Inflammatory macrophage treated with lipopolysaccharide for 4 hours (primary cell): ENCODE data around the gene DENND2A.
"Not testable (repeated sequence)": the region's sequence is repeated elsewhere in the genome, so short reads cannot be mapped to it uniquely, and the experiment has no call there.

Experiments used
- DNase-seq: peaks from one replicate; pipeline ENCODE4 v3.0.0-alpha.2; 2020

Gene DENND2A, protein sequence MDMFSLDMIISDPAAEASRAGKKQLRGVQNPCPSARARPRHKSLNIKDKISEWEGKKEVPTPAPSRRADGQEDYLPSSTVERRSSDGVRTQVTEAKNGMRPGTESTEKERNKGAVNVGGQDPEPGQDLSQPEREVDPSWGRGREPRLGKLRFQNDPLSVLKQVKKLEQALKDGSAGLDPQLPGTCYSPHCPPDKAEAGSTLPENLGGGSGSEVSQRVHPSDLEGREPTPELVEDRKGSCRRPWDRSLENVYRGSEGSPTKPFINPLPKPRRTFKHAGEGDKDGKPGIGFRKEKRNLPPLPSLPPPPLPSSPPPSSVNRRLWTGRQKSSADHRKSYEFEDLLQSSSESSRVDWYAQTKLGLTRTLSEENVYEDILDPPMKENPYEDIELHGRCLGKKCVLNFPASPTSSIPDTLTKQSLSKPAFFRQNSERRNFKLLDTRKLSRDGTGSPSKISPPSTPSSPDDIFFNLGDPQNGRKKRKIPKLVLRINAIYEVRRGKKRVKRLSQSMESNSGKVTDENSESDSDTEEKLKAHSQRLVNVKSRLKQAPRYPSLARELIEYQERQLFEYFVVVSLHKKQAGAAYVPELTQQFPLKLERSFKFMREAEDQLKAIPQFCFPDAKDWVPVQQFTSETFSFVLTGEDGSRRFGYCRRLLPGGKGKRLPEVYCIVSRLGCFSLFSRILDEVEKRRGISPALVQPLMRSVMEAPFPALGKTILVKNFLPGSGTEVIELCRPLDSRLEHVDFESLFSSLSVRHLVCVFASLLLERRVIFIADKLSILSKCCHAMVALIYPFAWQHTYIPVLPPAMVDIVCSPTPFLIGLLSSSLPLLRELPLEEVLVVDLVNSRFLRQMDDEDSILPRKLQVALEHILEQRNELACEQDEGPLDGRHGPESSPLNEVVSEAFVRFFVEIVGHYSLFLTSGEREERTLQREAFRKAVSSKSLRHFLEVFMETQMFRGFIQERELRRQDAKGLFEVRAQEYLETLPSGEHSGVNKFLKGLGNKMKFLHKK

DNA sequence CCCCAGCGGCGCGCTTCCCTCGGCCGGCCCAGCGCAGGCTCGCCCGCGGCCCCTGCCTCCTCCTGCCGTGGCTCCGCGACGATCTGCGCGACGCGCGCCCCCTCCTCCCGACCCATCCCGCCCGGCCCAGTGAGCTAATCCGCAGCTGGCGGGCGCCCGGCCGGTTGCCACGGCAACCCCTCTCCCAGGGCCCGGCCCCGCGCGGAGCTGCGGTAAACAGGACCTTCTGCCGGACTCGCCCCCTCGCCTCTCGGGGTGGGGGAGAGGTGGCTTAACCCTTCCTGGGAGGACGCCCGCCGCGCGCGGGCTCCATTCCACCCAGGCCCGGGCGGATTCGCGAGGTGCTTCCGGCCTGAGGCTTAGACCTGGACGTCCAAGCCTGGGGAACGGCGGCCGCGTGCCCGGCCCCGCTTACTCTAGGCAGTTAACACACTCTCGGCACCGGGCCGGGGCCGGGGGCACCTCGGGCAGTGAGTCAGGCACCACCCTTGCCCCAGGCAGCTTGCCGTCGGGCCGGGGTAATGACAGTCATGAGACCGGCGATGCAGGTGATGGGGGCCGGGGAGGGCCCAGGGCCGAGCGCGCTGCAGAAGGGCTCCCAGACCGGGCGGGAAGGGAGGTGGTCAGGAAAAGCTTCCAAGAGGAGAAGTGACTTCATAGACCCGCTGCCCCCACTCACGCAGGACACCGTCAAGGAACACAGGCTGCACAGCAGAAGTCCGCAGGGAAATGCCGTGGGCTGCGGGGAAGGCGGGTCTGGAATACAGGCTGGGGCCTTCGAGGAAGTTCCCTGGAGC, at the start of gene DENND2A:
Gene DENND2A, minus strand, starts transcription at position 87 of the 797 bp plus-strand sequence. CDS start 38,416 bp downstream, outside the sequence.
- no peak for DNase-seq

DNA sequence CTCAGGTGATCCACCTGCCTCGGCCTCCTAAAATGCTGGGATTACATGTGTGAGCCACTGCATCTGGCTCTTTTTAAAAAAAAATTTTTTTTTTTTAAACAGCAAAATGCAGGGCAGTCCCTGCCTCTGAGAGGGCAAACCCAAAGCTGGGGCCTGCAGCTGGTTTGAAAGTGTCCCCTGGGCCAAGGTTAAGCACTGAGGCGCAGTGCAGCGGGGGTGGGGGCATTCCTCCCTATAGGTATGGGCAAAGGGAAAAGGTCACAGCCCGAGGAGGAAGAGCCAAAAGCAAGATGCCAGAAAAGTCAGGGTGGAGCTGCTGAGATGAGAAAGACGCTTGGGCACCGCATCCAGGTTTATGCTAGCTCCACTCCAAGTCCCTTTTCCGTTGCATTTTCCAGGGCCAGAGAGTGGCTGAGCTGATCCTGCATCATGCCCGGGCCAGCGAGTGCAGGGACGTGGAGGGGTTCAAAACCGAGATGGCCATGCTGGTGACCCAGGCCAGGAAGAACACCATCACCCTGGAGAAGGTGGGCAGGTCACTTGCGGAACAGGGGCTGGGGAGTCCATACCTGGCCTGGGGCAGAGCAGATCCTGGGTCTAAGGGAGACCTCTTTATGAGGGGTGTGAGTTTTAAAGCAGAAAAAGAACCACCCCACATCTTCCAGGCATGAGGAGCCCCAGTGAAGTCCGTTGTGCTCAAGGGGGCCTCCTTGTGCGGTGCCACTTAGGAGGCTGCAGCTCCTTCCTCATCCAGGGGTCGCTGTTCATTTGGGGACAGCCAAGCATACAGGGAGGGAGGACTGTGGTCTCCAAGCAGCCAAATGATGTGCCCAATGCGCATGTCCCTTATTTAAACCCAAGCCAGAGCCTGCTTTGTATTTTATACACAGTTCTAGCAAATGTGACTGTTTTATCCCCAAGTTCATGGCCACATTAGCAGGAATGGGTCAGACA, 48.9 kb upstream of the DENND2A start:
- DNase-seq: no peak

DNA sequence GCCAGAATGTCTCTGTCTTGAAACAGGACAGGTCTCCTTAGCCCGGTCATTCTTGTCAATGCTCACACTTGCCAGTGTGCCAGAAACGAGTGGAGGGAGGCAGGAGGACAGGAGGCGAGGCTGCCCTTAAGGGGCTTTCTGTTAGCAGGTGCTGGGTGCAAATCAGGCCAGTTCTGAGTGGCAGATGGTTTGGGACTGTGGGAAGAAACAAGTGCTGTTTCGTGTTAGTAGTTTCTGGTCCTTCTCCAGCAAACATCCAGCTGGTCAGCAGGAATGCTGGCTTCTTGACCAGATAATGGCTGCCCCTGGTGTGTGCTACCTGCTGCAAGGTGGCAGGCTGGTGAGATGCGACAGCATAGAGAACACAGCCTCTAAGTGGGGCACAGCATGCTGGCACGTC, 47.7 kb upstream of the DENND2A start:
- no peak for DNase-seq

DNA sequence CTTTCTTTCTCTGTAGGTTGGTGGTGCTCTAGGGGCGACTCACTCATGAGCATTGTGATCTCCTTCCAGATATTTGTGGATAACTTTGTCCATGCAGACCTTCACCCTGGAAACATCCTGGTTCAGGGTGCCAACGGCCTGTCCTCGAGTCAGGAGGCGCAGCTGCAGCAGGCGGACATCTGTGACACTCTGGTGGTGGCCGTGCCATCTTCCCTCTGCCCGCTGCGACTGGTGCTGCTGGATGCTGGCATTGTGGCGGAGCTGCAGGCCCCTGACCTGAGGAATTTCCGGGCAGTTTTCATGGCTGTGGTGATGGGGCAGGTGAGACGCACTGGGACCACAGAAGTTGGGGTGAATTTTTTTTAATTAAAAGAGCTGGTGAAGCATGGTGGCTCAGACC, 46.3 kb upstream of the DENND2A start:
- no peak for DNase-seq

DNA sequence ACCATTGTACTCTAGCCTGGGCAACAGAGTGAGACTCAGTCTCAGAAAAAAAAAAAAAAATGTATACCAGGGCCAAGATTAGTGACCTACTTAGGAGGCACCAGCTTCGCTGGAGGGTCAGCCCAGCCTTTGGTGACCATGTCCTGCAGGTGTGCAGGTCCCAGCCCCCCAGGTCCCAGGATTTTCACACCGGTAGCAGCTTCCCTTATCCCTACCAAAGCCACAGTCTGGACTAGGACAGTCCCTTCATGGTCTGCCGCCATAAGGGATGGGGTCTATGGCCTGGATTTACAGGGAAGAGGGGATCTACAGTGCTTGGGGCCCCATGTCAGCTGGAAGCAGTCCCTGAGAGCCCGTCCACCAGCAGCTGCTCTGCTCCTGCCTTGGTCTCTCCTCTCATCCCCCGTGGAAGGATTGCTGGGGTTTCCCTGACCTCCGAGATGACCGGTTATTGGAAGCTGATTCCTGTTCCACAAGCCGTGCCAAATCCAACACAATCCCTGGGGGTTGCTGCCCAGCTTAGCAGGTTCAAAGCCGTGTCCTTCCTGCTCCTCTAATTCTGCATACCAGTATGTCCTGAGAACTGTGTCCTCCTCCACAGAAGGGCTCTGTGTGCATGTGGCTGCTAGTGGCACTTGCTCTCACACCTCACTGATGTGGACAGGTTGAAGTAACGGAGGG, 44.9 kb upstream of the DENND2A start:
- no peak for DNase-seq

DNA sequence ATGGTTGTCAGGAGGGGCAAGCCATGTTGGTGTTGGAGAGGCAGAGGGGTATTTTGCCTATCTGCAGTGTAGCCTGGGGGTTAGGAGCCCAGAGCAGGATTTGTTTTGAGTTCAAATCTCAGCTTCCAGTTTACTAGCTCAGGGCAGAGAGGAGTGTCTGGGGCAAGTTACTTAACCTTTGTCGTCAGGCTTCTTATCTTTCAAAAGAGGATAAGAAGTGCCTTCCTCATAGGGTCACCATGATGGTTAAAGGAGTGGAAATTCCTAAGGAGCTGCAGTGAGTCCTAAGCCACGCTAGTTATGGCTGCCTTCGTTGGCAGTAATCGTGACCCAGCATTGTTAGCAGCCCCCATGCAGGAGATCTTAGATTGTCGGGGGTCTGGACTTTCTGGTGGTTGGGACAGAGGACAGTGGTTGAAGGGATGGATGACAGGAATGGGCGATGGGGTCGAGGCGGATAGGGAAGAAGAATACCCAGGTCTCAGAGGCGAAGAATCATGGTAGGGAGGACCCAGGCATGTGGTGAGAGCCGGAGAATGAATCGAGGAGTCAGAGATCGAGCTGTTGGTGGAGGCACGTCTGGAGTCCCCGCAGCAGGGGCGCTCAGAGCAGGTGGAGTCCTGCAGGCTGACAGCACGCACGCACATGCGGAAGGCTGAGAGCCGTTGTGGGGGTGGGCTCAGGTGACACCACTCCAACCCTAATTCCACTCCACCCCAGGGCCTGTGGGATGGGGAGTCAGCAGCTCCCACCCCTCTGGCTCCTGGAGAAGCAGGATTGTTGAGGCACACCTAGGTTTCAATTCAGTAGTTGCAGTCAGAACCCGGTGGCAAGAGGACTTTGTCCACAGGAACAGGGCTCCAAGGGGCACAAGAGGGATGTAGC, 43.7 kb upstream of the DENND2A start:
- DNase-seq: no peak

DNA sequence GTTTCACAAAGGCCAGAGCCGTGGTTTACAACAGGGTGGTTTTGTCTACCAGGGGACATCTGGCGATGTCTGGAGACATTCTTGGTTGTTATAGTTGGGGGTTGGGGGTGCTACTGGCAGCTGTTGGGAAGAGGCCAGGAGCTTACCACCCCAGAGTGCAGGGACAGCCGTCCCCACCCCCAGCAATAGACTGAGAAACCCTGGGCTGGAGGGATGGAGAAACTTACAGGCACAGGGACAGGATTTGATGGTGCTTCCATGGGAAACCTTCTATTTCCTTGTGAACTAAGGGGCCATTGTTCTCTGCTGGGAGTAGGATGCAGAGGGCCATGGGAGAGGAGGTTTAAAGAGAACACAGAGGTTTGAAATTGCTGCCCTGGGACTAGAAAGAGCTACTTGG, 43.0 kb upstream of the DENND2A start:
- no peak for DNase-seq

DNA sequence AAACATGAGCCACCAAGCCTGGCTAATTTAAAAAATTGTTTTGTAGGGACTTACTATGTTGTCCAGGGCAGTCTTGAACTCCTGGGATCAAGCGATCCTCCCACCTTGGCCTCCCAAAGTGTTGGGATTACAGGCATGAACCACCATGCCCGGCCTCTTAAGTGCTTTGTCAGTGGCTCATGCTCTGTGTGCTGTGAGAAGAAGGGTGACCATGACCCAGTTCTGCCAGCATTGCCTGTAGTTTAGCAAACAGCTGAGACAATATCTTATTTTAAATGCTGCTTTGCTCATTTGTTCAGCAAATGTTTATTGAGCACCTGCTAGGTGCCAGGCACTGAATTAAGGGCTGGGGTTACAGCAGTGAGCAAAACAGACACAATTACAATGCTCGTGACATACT, 41.2 kb upstream of the DENND2A start:
- no peak for DNase-seq

DNA sequence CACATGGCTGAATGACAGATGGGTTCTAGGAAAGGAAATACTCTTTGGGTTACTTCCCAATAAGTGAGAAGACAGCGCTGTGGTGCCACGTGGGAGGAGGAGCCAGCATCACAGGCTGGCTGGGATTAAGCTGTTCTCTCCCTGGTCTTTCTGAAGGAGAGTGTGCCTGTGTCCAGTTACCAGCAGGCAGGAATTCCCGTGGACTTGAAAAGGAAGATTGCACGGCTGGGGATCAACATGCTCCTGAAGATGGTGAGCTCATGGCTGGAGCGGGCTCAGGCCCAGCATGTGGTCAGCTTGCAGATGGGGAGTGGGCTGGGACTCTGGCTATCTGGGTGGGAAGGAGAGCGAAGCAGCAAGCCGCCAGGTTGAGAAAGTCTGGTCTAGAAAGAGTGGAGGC, 40.3 kb upstream of the DENND2A start:
- DNase-seq: no peak

DNA sequence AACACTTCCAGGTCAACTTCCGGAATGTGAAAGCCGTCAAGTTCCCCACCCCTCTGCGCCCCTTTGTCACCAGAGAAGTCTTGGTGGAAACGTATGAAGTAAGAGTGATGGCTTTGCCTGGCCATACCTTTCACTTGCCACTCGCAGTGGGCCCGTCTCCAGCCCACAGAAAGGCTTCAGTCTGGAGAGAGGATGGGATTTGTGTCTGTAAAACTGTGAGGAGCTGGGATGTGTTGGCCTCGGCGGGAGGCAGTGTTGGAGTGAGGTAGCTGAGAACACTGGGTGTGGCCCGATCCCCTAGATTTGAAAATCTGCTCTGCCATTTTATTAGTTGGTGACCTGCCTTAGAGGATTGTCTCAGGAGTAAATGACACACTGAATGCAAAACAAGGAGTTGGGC, 38.6 kb upstream of the DENND2A start:
- no peak for DNase-seq

DNA sequence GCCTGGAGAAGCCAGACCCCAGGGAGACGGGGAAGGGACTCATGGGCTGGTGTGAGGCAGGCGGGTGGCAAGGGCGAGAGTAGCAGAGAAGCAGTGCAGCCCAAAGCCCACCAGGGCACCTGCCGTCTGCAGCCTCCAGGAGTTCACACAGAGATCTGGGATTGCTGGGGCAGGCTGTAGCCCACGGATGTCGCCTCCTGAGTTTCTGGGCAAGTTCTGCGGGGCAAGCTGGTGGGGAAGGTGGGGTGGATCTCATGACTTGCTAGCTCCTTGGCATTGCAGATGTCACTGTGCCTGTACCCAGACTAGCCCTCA, 38.2 kb upstream of the DENND2A start:
- no peak for DNase-seq

DNA sequence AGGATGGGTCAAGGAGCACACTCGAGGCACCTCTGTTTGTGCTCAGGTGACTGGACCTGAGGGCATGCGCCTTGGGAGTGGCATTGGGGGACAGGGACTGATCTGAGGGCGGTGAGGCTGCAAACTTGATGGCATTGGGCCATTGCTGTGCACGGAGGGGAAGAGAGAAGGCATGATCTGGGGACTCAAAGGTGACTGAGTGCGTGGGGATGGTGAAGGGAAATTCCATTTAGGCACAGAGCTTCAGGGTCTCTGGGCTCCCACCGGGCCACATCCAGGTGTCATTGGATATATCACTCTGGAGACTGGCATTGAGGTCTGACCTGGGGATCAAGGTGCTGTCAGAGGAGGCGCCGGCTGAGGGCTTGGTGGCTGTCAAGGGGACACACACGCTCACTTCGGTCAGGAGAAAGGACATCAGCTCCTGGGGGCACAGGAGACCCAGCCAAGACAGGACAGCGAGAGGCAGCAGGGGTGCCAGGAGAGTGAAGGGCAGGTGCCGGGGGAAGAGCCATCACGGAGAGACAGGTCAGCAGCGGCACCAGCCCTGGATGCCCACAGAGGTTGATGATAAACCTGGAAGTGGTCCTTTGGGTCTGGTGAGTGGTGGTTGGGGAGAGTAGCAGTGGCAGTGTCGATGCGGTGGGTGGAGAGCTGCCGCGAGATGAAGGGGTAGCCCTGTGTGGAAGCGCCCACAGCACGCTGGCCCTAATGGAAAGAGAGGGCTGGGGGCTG, 37.6 kb upstream of the DENND2A start:
- DNase-seq: no peak

DNA sequence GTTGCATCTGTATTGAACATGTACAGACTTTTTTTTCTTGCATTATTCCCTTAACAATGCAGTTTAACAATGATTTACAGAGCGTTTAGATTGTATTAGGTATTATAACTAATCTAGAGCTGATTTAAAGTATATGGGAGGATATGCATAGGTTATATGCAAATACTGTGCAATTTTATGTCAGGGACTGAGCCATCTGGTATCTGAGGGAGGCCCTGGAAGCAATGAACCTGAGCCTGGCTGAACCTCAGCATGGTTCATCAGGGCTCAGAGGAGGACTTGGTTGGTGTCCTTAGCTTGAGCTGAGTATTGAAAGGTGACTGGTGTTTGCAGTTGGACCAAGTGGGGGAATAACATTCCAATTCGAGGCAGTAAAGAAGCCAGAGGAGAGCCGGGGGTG, 36.9 kb upstream of the DENND2A start:
- DNase-seq: no peak

DNA sequence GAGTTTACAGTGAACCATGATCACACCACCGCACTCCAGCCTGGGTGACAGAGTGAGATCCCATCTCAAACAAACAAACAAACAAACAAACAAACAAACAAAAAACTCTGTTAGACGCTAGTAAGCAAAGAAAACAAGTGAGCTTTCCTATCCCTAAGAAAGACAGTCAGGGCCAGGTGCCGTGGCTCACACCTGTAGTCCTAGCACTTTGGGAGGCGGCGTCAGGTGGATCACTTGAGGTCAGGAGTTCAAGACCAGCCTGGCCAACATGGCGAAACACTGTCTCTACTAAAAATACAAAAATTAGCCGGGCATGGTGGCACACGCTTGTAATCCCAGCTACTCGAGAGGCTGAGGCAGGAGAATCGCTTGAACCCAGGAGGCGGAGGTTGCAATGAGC, 36.3 kb upstream of the DENND2A start:
- not testable (repeated sequence) for DNase-seq

DNA sequence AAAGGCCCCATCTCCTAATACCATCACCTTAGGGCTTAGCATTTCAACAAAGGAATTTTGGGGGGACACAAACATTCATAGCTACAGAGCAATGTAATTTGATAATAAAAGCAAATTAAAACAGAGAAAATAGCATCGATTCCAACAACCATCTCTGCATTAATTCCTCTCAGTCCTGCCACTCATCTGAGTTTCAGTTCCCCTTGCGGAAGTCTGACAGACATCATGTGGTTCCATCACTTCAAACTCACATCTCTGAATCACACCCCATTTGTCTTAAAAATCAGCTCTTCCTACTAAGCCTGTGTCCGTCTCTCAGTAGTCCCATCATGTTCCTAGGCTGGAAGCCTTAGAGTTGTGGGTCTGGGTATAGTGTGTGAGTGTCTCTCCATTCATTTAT, 35.7 kb upstream of the DENND2A start:
- DNase-seq: peak; percentile 88

DNA sequence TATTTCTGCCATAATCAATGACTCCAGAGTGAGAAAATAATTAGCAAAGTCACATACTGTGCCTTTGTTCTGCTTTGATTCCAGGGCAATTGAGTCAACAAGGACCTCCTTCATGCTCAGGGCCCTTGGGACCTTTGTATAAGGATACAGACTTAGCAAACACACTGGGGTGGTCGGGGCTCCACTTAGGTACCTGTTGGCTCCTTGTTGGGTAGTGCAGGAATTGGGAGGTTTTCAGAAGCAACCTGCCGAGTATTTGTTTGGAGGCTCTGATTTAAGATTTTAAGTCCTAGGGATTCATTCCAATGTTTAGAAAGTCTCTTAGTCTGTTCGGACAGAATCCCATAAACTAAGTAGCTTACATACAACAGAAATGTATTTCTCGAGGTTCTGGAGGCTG, 35.1 kb upstream of the DENND2A start:
- DNase-seq: no peak

DNA sequence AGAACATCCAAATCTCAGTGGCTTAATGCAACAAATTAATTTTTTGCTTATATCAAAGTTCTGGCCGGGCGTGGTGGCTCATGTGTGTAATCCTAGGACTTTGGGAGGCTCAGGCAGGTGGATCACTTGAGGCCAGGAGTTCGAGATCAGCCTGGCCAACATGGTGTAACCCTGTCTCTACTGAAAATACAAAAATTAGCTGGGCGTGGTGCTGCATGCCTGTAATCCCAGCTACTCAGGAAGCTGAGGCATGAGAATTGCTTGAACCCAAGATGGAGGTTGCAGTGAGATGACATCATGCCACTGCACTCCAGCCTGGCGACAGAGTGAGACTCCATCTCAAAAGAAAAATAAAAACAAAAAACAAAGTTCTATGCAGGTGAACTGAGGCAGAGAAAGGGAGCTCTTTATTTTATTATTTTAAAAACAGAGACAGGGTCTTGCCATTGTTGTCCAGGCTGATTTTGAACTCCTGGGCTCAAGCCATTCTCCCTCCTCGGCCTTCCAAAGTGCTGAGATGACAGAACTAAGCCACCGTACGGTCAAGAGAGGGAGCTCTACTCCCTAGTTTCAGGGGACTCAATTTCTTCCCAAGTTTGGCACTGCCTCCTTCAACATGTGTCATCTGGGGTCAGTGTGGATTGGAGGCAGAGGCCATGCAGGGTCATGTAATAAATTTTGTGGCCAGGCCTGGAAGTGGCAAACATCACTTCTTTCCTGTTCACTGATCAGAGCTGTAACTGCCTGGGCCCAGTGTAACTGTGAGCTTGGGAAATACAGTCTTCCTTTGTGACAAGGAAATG, 34.5 kb upstream of the DENND2A start:
- peak; percentile 76 for DNase-seq

DNA sequence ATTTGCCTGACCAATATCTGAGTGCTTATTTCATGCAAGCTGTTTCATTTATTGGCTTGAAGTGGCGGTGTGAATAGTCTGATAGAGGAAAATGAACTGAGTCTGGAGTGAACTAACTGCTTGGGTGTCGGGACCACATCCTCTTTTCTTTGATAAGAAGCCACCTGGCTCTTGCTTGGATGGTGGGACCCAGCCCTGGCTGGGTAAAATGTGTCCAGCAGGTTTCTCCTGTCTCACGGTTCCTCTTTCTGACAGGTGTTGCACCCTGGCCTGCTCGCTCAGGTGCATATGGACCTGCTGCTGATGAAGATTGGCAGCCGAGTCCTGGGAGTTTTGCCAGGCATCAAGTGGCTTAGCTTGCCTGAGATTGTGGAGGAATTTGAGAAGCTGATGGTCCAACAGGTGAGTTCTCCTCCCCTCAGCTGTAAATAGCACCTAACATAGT, 33.8 kb upstream of the DENND2A start:
- DNase-seq: no peak

DNA sequence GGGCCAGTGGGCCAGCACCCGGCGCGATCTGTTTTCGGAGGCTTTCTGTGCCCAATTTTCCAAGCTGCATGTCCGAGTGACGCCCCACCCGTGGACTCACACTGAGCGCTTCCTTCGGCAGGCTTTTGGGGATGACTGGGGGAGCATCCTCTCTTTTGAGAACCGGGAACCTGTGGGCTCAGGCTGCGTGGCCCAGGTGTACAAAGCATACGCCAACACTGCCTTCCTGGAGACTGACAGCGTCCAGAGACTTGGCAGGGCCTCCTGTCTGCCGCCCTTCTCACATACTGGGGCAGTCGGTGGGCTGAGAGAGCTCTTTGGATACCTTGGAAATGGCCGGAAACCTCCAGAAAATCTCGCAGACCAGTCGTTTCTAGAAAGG, 33.2 kb upstream of the DENND2A start:
- DNase-seq: no peak
